Activated naive CD4-positive, alpha-beta T cell treated with anti-CD3 and anti-CD28 coated beads, Interleukin-2, amount 50 U/mL, for 24 hours (primary cell): ENCODE results near the gene TAX1BP3.

Experiments used
- H3K27ac Mint-ChIP-seq: one replicate; pipeline ENCODE4 v1.8.0; 2021; ENCODE audit warnings: mild to moderate bottlenecking, mixed read lengths
- H3K27me3 Mint-ChIP-seq: one replicate; pipeline ENCODE4 v1.8.0; 2021; ENCODE audit warnings: mixed read lengths
- H3K36me3 Mint-ChIP-seq: one replicate; pipeline ENCODE4 v1.8.0; 2021; ENCODE audit warnings: mixed read lengths
- H3K4me1 Mint-ChIP-seq: one replicate; pipeline ENCODE4 v1.8.0; 2021; ENCODE audit warnings: mixed read lengths
- H3K4me3 Mint-ChIP-seq: one replicate; pipeline ENCODE4 v1.8.0; 2021; ENCODE audit warnings: mild to moderate bottlenecking, mixed read lengths
- H3K9me3 Mint-ChIP-seq: one replicate; pipeline ENCODE4 v1.8.0; 2021; ENCODE audit warnings: mixed read lengths

TAX1BP3 gene

GRCh38 chr17:3672571-3672970 lies 4.2 kb upstream of the TAX1BP3 start:
- no peak overlapping the region for H3K27ac Mint-ChIP-seq
- peaks cover 17% of the 10 kb centered on the region for H3K4me1 Mint-ChIP-seq
- H3K27me3 Mint-ChIP-seq, result no peaks in the 10 kb centered on the region
- H3K36me3 Mint-ChIP-seq, result no peaks in the 10 kb centered on the region
- no peaks in the 10 kb centered on the region for H3K9me3 Mint-ChIP-seq
- H3K4me3 Mint-ChIP-seq, result no peak overlapping the region

- Mint-ChIP-seq H3K27ac (peak overlapping the region; percentile 97), H3K36me3 (no peaks in the 10 kb centered on the region), H3K4me3 (peak overlapping the region; percentile 98), H3K4me1 (peaks cover 25% of the 10 kb centered on the region), H3K9me3 (no peaks in the 10 kb centered on the region), H3K27me3 (no peaks in the 10 kb centered on the region)
Observed at GRCh38 chr17:3669548-3669947, 1.2 kb upstream of the TAX1BP3 start.

GRCh38 chr17:3669085-3669347 lies 638 bp upstream of the TAX1BP3 start:
- Mint-ChIP-seq H3K4me1 (peaks cover 25% of the 10 kb centered on the region), H3K9me3 (no peaks in the 10 kb centered on the region), H3K36me3 (no peaks in the 10 kb centered on the region), H3K27me3 (no peaks in the 10 kb centered on the region), H3K27ac (peak overlapping the region; percentile 97), H3K4me3 (peak overlapping the region; percentile 98)

- Mint-ChIP-seq H3K4me1 (peaks cover 25% of the 10 kb centered on the region), H3K27ac (peak overlapping the region; percentile 23), H3K4me3 (peak overlapping the region; percentile 80), H3K27me3 (no peaks in the 10 kb centered on the region), H3K36me3 (no peaks in the 10 kb centered on the region), H3K9me3 (no peaks in the 10 kb centered on the region)
Observed at GRCh38 chr17:3667366-3668278, 756 bp downstream of the TAX1BP3 start.

GRCh38 chr17:3666516-3666915 lies 1.9 kb downstream of the TAX1BP3 start:
- Mint-ChIP-seq H3K36me3 (no peaks in the 10 kb centered on the region), H3K4me1 (peaks cover 22% of the 10 kb centered on the region), H3K9me3 (no peaks in the 10 kb centered on the region), H3K27me3 (no peaks in the 10 kb centered on the region), H3K27ac (no peak overlapping the region), H3K4me3 (peak overlapping the region; percentile 58)

GRCh38 chr17:3665834-3666233 lies 2.5 kb downstream of the TAX1BP3 start:
- Mint-ChIP-seq H3K27ac (no peak overlapping the region), H3K4me1 (peaks cover 20% of the 10 kb centered on the region), H3K36me3 (no peaks in the 10 kb centered on the region), H3K27me3 (no peaks in the 10 kb centered on the region), H3K4me3 (peak overlapping the region; percentile 58), H3K9me3 (no peaks in the 10 kb centered on the region)

- Mint-ChIP-seq H3K4me1 (peaks cover 10% of the 10 kb centered on the region), H3K4me3 (no peak overlapping the region), H3K27ac (no peak overlapping the region), H3K9me3 (no peaks in the 10 kb centered on the region), H3K36me3 (no peaks in the 10 kb centered on the region), H3K27me3 (no peaks in the 10 kb centered on the region)
Observed at GRCh38 chr17:3663102-3664011, 5.0 kb downstream of the TAX1BP3 start.

- Mint-ChIP-seq H3K27ac (no peak overlapping the region), H3K9me3 (no peaks in the 10 kb centered on the region), H3K36me3 (no peaks in the 10 kb centered on the region), H3K4me3 (no peak overlapping the region), H3K27me3 (no peaks in the 10 kb centered on the region), H3K4me1 (no peaks in the 10 kb centered on the region)
Observed at GRCh38 chr17:3660311-3660891, 8.0 kb downstream of the TAX1BP3 start.

- Mint-ChIP-seq H3K27ac (no peak overlapping the region), H3K36me3 (no peaks in the 10 kb centered on the region), H3K9me3 (no peaks in the 10 kb centered on the region), H3K4me3 (no peak overlapping the region), H3K27me3 (no peaks in the 10 kb centered on the region), H3K4me1 (no peaks in the 10 kb centered on the region)
Observed at GRCh38 chr17:3659541-3660111, 8.8 kb downstream of the TAX1BP3 start.

GRCh38 chr17:3658784-3659449 lies 9.5 kb downstream of the TAX1BP3 start:
- no peaks in the 10 kb centered on the region for H3K27me3 Mint-ChIP-seq
- no peaks in the 10 kb centered on the region for H3K9me3 Mint-ChIP-seq
- H3K36me3 Mint-ChIP-seq, result no peaks in the 10 kb centered on the region
- H3K27ac Mint-ChIP-seq, result no peak overlapping the region
- H3K4me1 Mint-ChIP-seq, result no peaks in the 10 kb centered on the region
- no peak overlapping the region for H3K4me3 Mint-ChIP-seq

- H3K4me1 Mint-ChIP-seq, result no peaks in the 10 kb centered on the region
- no peaks in the 10 kb centered on the region for H3K36me3 Mint-ChIP-seq
- no peak overlapping the region for H3K4me3 Mint-ChIP-seq
- H3K27me3 Mint-ChIP-seq, result no peaks in the 10 kb centered on the region
- no peak overlapping the region for H3K27ac Mint-ChIP-seq
- H3K9me3 Mint-ChIP-seq, result no peaks in the 10 kb centered on the region
Observed at GRCh38 chr17:3657874-3658783, 10.2 kb downstream of the TAX1BP3 start.

GRCh38 chr17:3657588-3657869 lies 10.8 kb downstream of the TAX1BP3 start:
- no peaks in the 10 kb centered on the region for H3K36me3 Mint-ChIP-seq
- no peaks in the 10 kb centered on the region for H3K4me1 Mint-ChIP-seq
- no peak overlapping the region for H3K4me3 Mint-ChIP-seq
- no peaks in the 10 kb centered on the region for H3K27me3 Mint-ChIP-seq
- no peaks in the 10 kb centered on the region for H3K9me3 Mint-ChIP-seq
- no peak overlapping the region for H3K27ac Mint-ChIP-seq

GRCh38 chr17:3656755-3657587 lies 11.4 kb downstream of the TAX1BP3 start:
- no peak overlapping the region for H3K4me3 Mint-ChIP-seq
- no peaks in the 10 kb centered on the region for H3K36me3 Mint-ChIP-seq
- H3K4me1 Mint-ChIP-seq, result no peaks in the 10 kb centered on the region
- H3K9me3 Mint-ChIP-seq, result no peaks in the 10 kb centered on the region
- H3K27me3 Mint-ChIP-seq, result no peaks in the 10 kb centered on the region
- H3K27ac Mint-ChIP-seq, result no peak overlapping the region

GRCh38 chr17:3656353-3656752 lies 12.0 kb downstream of the TAX1BP3 start:
- Mint-ChIP-seq H3K9me3 (no peaks in the 10 kb centered on the region), H3K36me3 (no peaks in the 10 kb centered on the region), H3K27me3 (no peaks in the 10 kb centered on the region), H3K4me1 (no peaks in the 10 kb centered on the region), H3K27ac (no peak overlapping the region), H3K4me3 (no peak overlapping the region)
